Mucosa of descending colon (tissue), 3 donors: Measurements from ENCODE around the gene FCRL5. TPM values are rescaled to one million over a fixed set of nuclear protein-coding genes. Genes with fewer than 3 reads are reported as not detected.
A peak's percentile ranks its signal among the peaks of the same experiment; 100 is the strongest.

ENCODE experiments used
- ATAC-seq: fragments of 200-7000 bp; cut with Tn5 transposase; one replicate; pipeline ENCODE4 v1.9.1; 2020; ENCODE audit warnings: mild to moderate bottlenecking, moderate library complexity
- DNase-seq, 3 donors: peaks; one replicate each; pipeline ENCODE4 v3.0.0-alpha.2; 2020
- H3K36me3 ChIP-seq: fragments of 200-600 bp; one replicate; pipeline ENCODE4 v1.8.0; 2021; ENCODE audit warnings: low read depth, mild to moderate bottlenecking
- H3K4me1 ChIP-seq: fragments of 200-600 bp; one replicate; pipeline ENCODE4 v1.8.0; 2021; ENCODE audit warnings: low read depth, mild to moderate bottlenecking
- H3K4me3 ChIP-seq: fragments of 200-600 bp; one replicate; pipeline ENCODE4 v1.8.0; 2021; ENCODE audit warnings: mild to moderate bottlenecking
- H3K9me3 ChIP-seq: fragments of 200-600 bp; one replicate; pipeline ENCODE4 v1.8.0; 2021; ENCODE audit warnings: mild to moderate bottlenecking
- CTCF ChIP-seq: fragments of 200-600 bp; IDR thresholded peaks from one replicate; pipeline ENCODE4 v1.8.0; 2022; ENCODE audit warnings: antibody characterized with exemption, mild to moderate bottlenecking
- intact Hi-C, 2 donors: fragments of 100-400 bp; cut with DNase I in 1 of 2; cut with micrococcal nuclease in 1 of 2; formaldehyde crosslinking; loops; one replicate each; pipeline versions ENCODE4 v1.11.0 to v1.11.1; 2022; cut with DNase I, micrococcal nuclease
- total RNA-seq, 3 donors: library from RNA; stranded (reverse); fragmentation: NEBNext Ultra II Directional in 2 of 3; extraction: Animal tissue kit (Norgen Biotek cat#: 25700) in 2 of 3; gene quantifications; one replicate each; pipeline versions ENCODE4 v1.2.1 to v1.2.4, GENCODE V29; 2021 to 2023
- donor health status: DM: no; HTN: no; CAD: no; lungs with moderate emphysema.
- donor health status: DM: no; HTN: no; CAD: no.
- donor health status: DM: no; HTN: yes; CAD: no.

FCRL5 gene
- total RNA-seq, 3 donors from 2014 or later: 0.95 to 3.3 (median 1.7) TPM

GRCh38 chr1:157521056-157521455 lies 31.3 kb downstream of the FCRL5 start:
- no peaks in the 10 kb centered on the region for H3K4me1 ChIP-seq
- no peaks in the 10 kb centered on the region for H3K9me3 ChIP-seq
- intact Hi-C loops: no loop called here
- DNase-seq (no peak), ATAC-seq (no peak)
- no peak overlapping the region for H3K4me3 ChIP-seq
- no peaks in the 10 kb centered on the region for H3K36me3 ChIP-seq
- TF ChIP-seq CTCF: no peak

GRCh38 chr1:157520386-157520935 lies 31.9 kb downstream of the FCRL5 start:
- no peak for TF ChIP-seq CTCF
- Histone ChIP-seq H3K4me3 (no peak overlapping the region), H3K4me1 (no peaks in the 10 kb centered on the region), H3K9me3 (no peaks in the 10 kb centered on the region), H3K36me3 (no peaks in the 10 kb centered on the region)
- intact Hi-C loops: no loop called here
- ATAC-seq (no peak), DNase-seq (no peak)

- Histone ChIP-seq H3K9me3 (no peaks in the 10 kb centered on the region), H3K36me3 (no peaks in the 10 kb centered on the region), H3K4me1 (no peaks in the 10 kb centered on the region), H3K4me3 (no peak overlapping the region)
- DNase-seq: no peak
- ATAC-seq: peak; percentile 33
- no peak for TF ChIP-seq CTCF
- intact Hi-C loops: no loop called here
Measured at GRCh38 chr1:157519451-157519850, 32.9 kb downstream of the FCRL5 start.

GRCh38 chr1:157517016-157517415 lies 35.3 kb downstream of the FCRL5 start:
- no peak for ATAC-seq
- H3K9me3 ChIP-seq: no peaks in the 10 kb centered on the region
- intact Hi-C loops: no loop called here
- no peak for DNase-seq
- no peak for TF ChIP-seq CTCF
- H3K4me3 ChIP-seq: no peak overlapping the region
- no peaks in the 10 kb centered on the region for H3K4me1 ChIP-seq
- H3K36me3 ChIP-seq: no peaks in the 10 kb centered on the region

- intact Hi-C loops: no loop called here
- ATAC-seq: no peak
Measured at GRCh38 chr1:157515709-157516108, 36.6 kb downstream of the FCRL5 start.

More at GRCh38 chr1:157515709-157516108, 36.6 kb downstream of the FCRL5 start:
- Histone ChIP-seq H3K9me3 (no peaks in the 10 kb centered on the region), H3K36me3 (no peaks in the 10 kb centered on the region), H3K4me1 (no peaks in the 10 kb centered on the region), H3K4me3 (no peak overlapping the region)
- no peak for DNase-seq
- TF ChIP-seq CTCF: no peak
